K562 (cell line): ENCODE results near the gene EXOC7. TPM values are rescaled to one million over a fixed set of nuclear protein-coding genes. Genes with fewer than 3 reads are reported as not detected.

ENCODE experiments used
- CBFB ChIP-seq: sonication (generic); formaldehyde crosslinking; IDR thresholded peaks from 2 replicates; pipeline ENCODE4 v1.4.0; 2020; ENCODE audit warnings: mild to moderate bottlenecking, missing genetic modification reagents
- ESRRB ChIP-seq: fragments of 250-450 bp; sonication (Bioruptor Pico); IDR thresholded peaks from 2 replicates; pipeline ENCODE4 v1.5.0; 2020; ENCODE audit warnings: mild to moderate bottlenecking, moderate library complexity, borderline replicate concordance
- ETV5 ChIP-seq: sonication (generic); formaldehyde crosslinking; IDR thresholded peaks from 2 replicates; pipeline ENCODE4 v1.4.0; 2020; ENCODE audit warnings: low read depth, mild to moderate bottlenecking, missing genetic modification reagents
- GABPB2 ChIP-seq: fragments of 250-450 bp; sonication (Bioruptor Pico); conservative IDR thresholded peaks from 2 replicates; pipeline ENCODE4 v1.5.1; 2021; ENCODE audit warnings: mild to moderate bottlenecking
- NBN ChIP-seq: fragments of 450-650 bp; IDR thresholded peaks from 2 replicates; pipeline ENCODE4 v1.6.1; 2016; ENCODE audit warnings: low read depth, mild to moderate bottlenecking
- RFX5 ChIP-seq: IDR thresholded peaks from 2 replicates; pipeline ENCODE4 v1.6.1; 2011; ENCODE audit warnings: low read depth, mild to moderate bottlenecking, improper control_type of control experiment, low read length
- ZNF830 ChIP-seq: fragments of 250-450 bp; sonication (Bioruptor Pico); IDR thresholded peaks from 2 replicates; pipeline ENCODE4 v1.5.0; 2021; ENCODE audit warnings: mild to moderate bottlenecking
- polyA plus RNA-seq, 8 experiments: library from polyadenylated mRNA; depleted of rRNA in 4 of 8; stranded (reverse) in 5 of 8; unstranded in 3 of 8; fragments of >200 nt; fragmentation: Nextera tagmentation in 2 of 8; fragmentation: Illumina TruSeq in 1 of 8; extraction: Ambion mirVana in 2 of 8; extraction: Trizol in 1 of 8; gene quantifications; 2 replicates each; pipeline versions ENCODE4 v1.2.1 to v1.2.3, GENCODE V29; 2011 to 2014; ENCODE audit warnings: inconsistent platforms in 1 of 8, missing spikeins in 1 of 8
- total RNA-seq, 7 experiments: library from RNA; depleted of rRNA in 6 of 7; stranded (reverse); fragments of >200 nt in 6 of 7; fragmentation: Illumina TruSeq in 2 of 7; extraction: Trizol in 2 of 7; gene quantifications; 2 replicates each; pipeline versions ENCODE4 v1.2.1 to v1.2.3, GENCODE V29; 2011 to 2021; ENCODE audit warnings: low replicate concordance in 1 of 7
- TF ChIP-seq, protein P1 (sequence below): fragments of 450-650 bp; IDR thresholded peaks from 2 replicates; pipeline ENCODE4 v1.6.1; 2018; ENCODE audit not compliant: partially characterized antibody
- TF ChIP-seq, protein P2 (sequence below): fragments of 450-650 bp; IDR thresholded peaks from 2 replicates; pipeline ENCODE4 v1.6.1; 2014; ENCODE audit warnings: low read depth, mild to moderate bottlenecking, moderate library complexity, borderline replicate concordance
- TF ChIP-seq, protein P3 (sequence below): fragments of 250-450 bp; sonication (Bioruptor Pico); IDR thresholded peaks from 2 replicates; pipeline ENCODE4 v1.4.0; 2020; ENCODE audit warnings: borderline replicate concordance

Gene EXOC7
- total and polyA plus RNA-seq, 9 of the 15 experiments (the other 6 are each of a cell fraction or from before 2014, with no cell fraction given): 18.6 to 57.0 (median 35.0) TPM

DNA sequence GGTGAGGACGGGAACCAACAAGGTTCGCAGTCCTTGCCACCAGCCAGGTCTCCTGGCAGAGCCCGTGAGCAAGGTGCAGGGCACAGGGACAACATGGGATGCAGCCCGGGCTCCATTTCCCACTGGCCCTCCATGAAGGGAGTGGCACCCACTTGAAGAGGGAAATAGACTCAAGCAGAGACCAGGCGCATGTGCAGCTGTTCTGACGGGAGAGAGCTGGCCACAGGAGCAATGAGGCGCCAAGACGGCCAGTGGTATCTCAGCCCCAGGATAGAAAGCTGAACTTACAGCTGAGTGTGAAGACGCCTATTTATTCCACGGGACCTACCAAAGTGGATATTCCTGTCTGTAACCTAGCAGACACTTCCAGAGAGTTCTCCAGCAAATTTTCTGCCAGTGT lies 45.6 kb upstream of the EXOC7 start (continued):
- TF ChIP-seq, protein P1, sequence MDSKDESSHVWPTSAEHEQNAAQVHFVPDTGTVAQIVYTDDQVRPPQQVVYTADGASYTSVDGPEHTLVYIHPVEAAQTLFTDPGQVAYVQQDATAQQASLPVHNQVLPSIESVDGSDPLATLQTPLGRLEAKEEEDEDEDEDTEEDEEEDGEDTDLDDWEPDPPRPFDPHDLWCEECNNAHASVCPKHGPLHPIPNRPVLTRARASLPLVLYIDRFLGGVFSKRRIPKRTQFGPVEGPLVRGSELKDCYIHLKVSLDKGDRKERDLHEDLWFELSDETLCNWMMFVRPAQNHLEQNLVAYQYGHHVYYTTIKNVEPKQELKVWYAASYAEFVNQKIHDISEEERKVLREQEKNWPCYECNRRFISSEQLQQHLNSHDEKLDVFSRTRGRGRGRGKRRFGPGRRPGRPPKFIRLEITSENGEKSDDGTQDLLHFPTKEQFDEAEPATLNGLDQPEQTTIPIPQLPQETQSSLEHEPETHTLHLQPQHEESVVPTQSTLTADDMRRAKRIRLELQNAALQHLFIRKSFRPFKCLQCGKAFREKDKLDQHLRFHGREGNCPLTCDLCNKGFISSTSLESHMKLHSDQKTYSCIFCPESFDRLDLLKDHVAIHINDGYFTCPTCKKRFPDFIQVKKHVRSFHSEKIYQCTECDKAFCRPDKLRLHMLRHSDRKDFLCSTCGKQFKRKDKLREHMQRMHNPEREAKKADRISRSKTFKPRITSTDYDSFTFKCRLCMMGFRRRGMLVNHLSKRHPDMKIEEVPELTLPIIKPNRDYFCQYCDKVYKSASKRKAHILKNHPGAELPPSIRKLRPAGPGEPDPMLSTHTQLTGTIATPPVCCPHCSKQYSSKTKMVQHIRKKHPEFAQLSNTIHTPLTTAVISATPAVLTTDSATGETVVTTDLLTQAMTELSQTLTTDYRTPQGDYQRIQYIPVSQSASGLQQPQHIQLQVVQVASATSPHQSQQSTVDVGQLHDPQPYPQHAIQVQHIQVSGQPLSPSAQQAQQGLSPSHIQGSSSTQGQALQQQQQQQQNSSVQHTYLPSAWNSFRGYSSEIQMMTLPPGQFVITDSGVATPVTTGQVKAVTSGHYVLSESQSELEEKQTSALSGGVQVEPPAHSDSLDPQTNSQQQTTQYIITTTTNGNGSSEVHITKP: no peak
- no peak for TF ChIP-seq ZNF830 (CRISPR knock-in tag)
- TF ChIP-seq, protein P2, sequence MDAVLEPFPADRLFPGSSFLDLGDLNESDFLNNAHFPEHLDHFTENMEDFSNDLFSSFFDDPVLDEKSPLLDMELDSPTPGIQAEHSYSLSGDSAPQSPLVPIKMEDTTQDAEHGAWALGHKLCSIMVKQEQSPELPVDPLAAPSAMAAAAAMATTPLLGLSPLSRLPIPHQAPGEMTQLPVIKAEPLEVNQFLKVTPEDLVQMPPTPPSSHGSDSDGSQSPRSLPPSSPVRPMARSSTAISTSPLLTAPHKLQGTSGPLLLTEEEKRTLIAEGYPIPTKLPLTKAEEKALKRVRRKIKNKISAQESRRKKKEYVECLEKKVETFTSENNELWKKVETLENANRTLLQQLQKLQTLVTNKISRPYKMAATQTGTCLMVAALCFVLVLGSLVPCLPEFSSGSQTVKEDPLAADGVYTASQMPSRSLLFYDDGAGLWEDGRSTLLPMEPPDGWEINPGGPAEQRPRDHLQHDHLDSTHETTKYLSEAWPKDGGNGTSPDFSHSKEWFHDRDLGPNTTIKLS: no peak
- TF ChIP-seq CBFB (CRISPR knock-in tag): no peak
- TF ChIP-seq, protein P3, sequence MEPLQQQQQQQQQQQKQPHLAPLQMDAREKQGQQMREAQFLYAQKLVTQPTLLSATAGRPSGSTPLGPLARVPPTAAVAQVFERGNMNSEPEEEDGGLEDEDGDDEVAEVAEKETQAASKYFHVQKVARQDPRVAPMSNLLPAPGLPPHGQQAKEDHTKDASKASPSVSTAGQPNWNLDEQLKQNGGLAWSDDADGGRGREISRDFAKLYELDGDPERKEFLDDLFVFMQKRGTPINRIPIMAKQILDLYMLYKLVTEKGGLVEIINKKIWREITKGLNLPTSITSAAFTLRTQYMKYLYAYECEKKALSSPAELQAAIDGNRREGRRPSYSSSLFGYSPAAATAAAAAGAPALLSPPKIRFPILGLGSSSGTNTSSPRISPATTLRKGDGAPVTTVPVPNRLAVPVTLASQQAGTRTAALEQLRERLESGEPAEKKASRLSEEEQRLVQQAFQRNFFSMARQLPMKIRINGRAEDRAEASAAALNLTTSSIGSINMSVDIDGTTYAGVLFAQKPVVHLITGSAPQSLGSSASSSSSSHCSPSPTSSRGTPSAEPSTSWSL (CRISPR knock-in tag): no peak
- TF ChIP-seq NBN: no peak
- no peak for TF ChIP-seq ETV5 (CRISPR knock-in tag)
- TF ChIP-seq ESRRB (CRISPR knock-in tag): no peak
- TF ChIP-seq GABPB2 (CRISPR knock-in tag): no peak
- no peak for TF ChIP-seq RFX5
- TF ChIP-seq, all 486 proteins: peak for 0
